ENCODE measurements around the gene CD209. TPM values are rescaled to one million over a fixed set of nuclear protein-coding genes. Genes with fewer than 3 reads are reported as not detected.

CD209 gene
- total RNA-seq, 1 experiment from 2014 or later: not detected

DNA sequence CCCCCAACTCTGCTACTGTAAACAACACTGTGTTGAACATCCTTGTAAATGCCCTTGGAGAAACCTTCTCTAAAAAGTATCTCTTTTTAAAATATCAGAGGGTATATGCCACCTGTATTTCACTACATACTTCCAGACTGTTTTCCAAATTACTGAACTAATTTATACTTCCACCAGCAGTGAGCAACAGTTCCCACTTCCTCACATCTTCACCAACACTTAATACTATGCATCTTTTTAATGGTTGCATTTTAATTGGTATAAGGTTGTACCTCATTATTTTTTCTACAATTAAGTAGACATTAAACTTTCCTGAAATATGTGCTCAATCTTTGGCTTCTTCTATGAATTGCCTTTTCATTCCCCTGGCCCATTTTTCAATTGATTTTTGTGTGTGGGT, 37.5 kb upstream of the CD209 start (continued):
- TF ChIP-seq FOSL1 (IDR thresholded peaks at IDR 0.05; ENCODE audit: low read depth) (no peak), EZH2 (IDR thresholded peaks at IDR 0.05) (no peak), SRF (IDR thresholded peaks at IDR 0.05; ENCODE audit: low read depth) (no peak), POLR2A (IDR thresholded peaks at IDR 0.05; ENCODE audit: borderline replicate concordance, extremely low read depth, insufficient read depth, insufficient read length) (no peak), EGR1 (IDR thresholded peaks at IDR 0.05; ENCODE audit: low read depth) (no peak)

DNA sequence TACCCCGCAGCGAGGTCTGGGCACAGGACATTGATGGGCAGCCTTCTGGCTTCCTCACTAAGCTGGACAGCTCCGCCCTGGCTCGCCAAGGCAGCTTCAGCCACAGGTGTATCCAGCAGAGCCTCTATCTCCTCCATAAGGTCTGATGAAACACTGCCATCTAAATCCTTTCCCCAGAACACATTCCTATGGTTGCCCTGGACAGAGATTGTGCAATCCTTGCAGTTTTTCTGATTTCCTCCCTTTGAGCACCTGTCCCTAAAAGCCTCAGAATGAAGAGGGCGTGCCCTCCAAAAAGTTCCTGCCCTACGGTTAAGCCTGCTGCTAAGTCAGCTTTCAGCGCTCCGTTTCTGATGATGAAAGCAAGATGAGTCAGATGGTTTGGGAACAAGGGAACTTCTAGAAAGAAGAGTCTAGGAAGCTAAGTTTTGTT, 36.7 kb upstream of the CD209 start:
- H3K4me1 ChIP-seq (ENCODE audit: control insufficient read depth in 1 of 2, insufficient read depth in 2 of 2, low read length in 2 of 2): peaks cover 6 to 10% of the 10 kb centered on the region in 2 experiments
- ChIA-PET CTCF (interaction anchor here (1.2 to 1.8 kb wide), 3 partner anchors 15 to 216 kb away, joined by 3 to 7 read pairs (median 4); partner anchors contain the start of gene TRAPPC5), POLR2A (no interaction called here), RAD21 (ENCODE audit: low non-redundant PET in 1 of 2, low total read pairs in 2 of 2, uncharacterized antibody in 2 of 2, unreplicated experiment in 2 of 2) (interaction anchor here in 1 of 2 experiments (0.6 kb wide), 1 partner anchor 216 kb away, joined by 3 read pairs; no protein-coding TSS in a partner anchor)
- H3K4me2 ChIP-seq (ENCODE audit: low read length): peak overlapping the region; percentile 31; the same call in 1 of the 2 replicates
- ATAC-seq (peak; percentile 70), DNase-seq (ENCODE audit: low read depth, low spot score) (no peak)
- peaks cover 6% of the 10 kb centered on the region; the same call in 1 of the 2 replicates for H3K27me3 ChIP-seq (ENCODE audit: insufficient read depth, low read length)
- H3K9me2 ChIP-seq (ENCODE audit: insufficient read depth): no peaks in the 10 kb centered on the region
- no peaks in the 10 kb centered on the region for H3K79me2 ChIP-seq (ENCODE audit: insufficient read depth, low read length)
- no peak overlapping the region for H3K9ac ChIP-seq (ENCODE audit: low read length)
- no peak overlapping the region for H3K4me3 ChIP-seq (replicated peaks in 1 of 2; ENCODE audit: low read depth in 1 of 2, low read length in 2 of 2)
- no TSS peak for BruUV-seq (replicated peaks)
- intact Hi-C loops (cut with micrococcal nuclease): no loop called here
- H3K36me3 ChIP-seq (ENCODE audit: control insufficient read depth in 1 of 2, insufficient read depth in 2 of 2, low read length in 2 of 2): no peaks in the 10 kb centered on the region
- H3K27ac ChIP-seq (ENCODE audit: low read depth, low read length): no peak overlapping the region
- H2AFZ ChIP-seq (ENCODE audit: low read depth, low read length, poor library complexity, severe bottlenecking): peak overlapping the region; percentile 27
- no peaks in the 10 kb centered on the region for H4K20me1 ChIP-seq (ENCODE audit: insufficient read depth)
- no peaks in the 10 kb centered on the region for H3K9me3 ChIP-seq (ENCODE audit: control insufficient read depth in 1 of 2, insufficient read depth in 1 of 2, low read depth in 1 of 2, low read length in 2 of 2)
- TF ChIP-seq EZH2 (IDR thresholded peaks at IDR 0.05) (no peak), SP1 (IDR thresholded peaks at IDR 0.05; ENCODE audit: low read depth) (no peak; the same call in 1 of the 2 replicates), EGR1 (IDR thresholded peaks at IDR 0.05; ENCODE audit: low read depth) (no peak), ZNF274 (IDR thresholded peaks at IDR 0.05; ENCODE audit: low read depth, low read length) (no peak), POLR2AphosphoS5 (IDR thresholded peaks at IDR 0.05; ENCODE audit: low read depth, low read length) (no peak), RAD21 (IDR thresholded peaks at IDR 0.05; ENCODE audit: low read depth) (no peak), CEBPB (IDR thresholded peaks at IDR 0.05; ENCODE audit: low read depth) (peak; percentile 92), ELF1 (IDR thresholded peaks at IDR 0.05; ENCODE audit: borderline replicate concordance, low read depth) (no peak), ZFX (IDR thresholded peaks at IDR 0.05) (no peak), SIN3A (IDR thresholded peaks at IDR 0.05; ENCODE audit: low read depth) (no peak), CBX3 (IDR thresholded peaks at IDR 0.05; ENCODE audit: low read depth) (no peak), POLR2A (IDR thresholded peaks at IDR 0.05; ENCODE audit: borderline replicate concordance, extremely low read depth, insufficient read depth, insufficient read length) (no peak), FOSL1 (IDR thresholded peaks at IDR 0.05; ENCODE audit: low read depth) (peak; percentile 40; the same call in 1 of the 2 replicates), SRF (IDR thresholded peaks at IDR 0.05; ENCODE audit: low read depth) (no peak)
- TF ChIP-seq, protein P1, sequence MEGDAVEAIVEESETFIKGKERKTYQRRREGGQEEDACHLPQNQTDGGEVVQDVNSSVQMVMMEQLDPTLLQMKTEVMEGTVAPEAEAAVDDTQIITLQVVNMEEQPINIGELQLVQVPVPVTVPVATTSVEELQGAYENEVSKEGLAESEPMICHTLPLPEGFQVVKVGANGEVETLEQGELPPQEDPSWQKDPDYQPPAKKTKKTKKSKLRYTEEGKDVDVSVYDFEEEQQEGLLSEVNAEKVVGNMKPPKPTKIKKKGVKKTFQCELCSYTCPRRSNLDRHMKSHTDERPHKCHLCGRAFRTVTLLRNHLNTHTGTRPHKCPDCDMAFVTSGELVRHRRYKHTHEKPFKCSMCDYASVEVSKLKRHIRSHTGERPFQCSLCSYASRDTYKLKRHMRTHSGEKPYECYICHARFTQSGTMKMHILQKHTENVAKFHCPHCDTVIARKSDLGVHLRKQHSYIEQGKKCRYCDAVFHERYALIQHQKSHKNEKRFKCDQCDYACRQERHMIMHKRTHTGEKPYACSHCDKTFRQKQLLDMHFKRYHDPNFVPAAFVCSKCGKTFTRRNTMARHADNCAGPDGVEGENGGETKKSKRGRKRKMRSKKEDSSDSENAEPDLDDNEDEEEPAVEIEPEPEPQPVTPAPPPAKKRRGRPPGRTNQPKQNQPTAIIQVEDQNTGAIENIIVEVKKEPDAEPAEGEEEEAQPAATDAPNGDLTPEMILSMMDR (IDR thresholded peaks at IDR 0.05 in 2 of 3, conservative IDR thresholded peaks at IDR 0.05 in 1 of 3; ENCODE audit: borderline replicate concordance in 1 of 3, insufficient read depth in 1 of 3, low read depth in 2 of 3, low read length in 2 of 3): no peak
- TF ChIP-seq, protein P2, sequence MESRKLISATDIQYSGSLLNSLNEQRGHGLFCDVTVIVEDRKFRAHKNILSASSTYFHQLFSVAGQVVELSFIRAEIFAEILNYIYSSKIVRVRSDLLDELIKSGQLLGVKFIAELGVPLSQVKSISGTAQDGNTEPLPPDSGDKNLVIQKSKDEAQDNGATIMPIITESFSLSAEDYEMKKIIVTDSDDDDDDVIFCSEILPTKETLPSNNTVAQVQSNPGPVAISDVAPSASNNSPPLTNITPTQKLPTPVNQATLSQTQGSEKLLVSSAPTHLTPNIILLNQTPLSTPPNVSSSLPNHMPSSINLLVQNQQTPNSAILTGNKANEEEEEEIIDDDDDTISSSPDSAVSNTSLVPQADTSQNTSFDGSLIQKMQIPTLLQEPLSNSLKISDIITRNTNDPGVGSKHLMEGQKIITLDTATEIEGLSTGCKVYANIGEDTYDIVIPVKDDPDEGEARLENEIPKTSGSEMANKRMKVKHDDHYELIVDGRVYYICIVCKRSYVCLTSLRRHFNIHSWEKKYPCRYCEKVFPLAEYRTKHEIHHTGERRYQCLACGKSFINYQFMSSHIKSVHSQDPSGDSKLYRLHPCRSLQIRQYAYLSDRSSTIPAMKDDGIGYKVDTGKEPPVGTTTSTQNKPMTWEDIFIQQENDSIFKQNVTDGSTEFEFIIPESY (IDR thresholded peaks at IDR 0.05; ENCODE audit: extremely low read depth, insufficient replicate concordance, low read length): no peak
- TF ChIP-seq, protein P3, sequence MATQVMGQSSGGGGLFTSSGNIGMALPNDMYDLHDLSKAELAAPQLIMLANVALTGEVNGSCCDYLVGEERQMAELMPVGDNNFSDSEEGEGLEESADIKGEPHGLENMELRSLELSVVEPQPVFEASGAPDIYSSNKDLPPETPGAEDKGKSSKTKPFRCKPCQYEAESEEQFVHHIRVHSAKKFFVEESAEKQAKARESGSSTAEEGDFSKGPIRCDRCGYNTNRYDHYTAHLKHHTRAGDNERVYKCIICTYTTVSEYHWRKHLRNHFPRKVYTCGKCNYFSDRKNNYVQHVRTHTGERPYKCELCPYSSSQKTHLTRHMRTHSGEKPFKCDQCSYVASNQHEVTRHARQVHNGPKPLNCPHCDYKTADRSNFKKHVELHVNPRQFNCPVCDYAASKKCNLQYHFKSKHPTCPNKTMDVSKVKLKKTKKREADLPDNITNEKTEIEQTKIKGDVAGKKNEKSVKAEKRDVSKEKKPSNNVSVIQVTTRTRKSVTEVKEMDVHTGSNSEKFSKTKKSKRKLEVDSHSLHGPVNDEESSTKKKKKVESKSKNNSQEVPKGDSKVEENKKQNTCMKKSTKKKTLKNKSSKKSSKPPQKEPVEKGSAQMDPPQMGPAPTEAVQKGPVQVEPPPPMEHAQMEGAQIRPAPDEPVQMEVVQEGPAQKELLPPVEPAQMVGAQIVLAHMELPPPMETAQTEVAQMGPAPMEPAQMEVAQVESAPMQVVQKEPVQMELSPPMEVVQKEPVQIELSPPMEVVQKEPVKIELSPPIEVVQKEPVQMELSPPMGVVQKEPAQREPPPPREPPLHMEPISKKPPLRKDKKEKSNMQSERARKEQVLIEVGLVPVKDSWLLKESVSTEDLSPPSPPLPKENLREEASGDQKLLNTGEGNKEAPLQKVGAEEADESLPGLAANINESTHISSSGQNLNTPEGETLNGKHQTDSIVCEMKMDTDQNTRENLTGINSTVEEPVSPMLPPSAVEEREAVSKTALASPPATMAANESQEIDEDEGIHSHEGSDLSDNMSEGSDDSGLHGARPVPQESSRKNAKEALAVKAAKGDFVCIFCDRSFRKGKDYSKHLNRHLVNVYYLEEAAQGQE (IDR thresholded peaks at IDR 0.05; ENCODE audit: low read depth): peak; percentile 52
- TF ChIP-seq, protein P4, sequence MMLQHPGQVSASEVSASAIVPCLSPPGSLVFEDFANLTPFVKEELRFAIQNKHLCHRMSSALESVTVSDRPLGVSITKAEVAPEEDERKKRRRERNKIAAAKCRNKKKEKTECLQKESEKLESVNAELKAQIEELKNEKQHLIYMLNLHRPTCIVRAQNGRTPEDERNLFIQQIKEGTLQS (IDR thresholded peaks at IDR 0.05): peak; percentile 60; the same call in 1 of the 2 replicates

Data from HCT116 (cell line).